HUES6 (cell line): Measurements from ENCODE around the gene CLK1.
"Not testable (repeated sequence)": the region's sequence is repeated elsewhere in the genome, so short reads cannot be mapped to it uniquely, and the experiment has no call there.

Source experiments
- H3K27ac ChIP-seq: 2 replicates; pipeline ENCODE4 v1.7.0; 2013; ENCODE audit warnings: low read depth, mild to moderate bottlenecking, low read length, inconsistent platforms
- H3K27me3 ChIP-seq: 2 replicates; pipeline ENCODE4 v1.6.1; 2013; ENCODE audit warnings: low read length; ENCODE audit not compliant: control insufficient read depth, insufficient read depth
- H3K36me3 ChIP-seq: 2 replicates; pipeline ENCODE4 v1.6.1; 2013; ENCODE audit warnings: low read length; ENCODE audit not compliant: control insufficient read depth, insufficient read depth
- H3K4me1 ChIP-seq: 2 replicates; pipeline ENCODE4 v1.6.1; 2013; ENCODE audit warnings: low read length; ENCODE audit not compliant: control insufficient read depth, insufficient read depth
- H3K4me3 ChIP-seq: 2 replicates; pipeline ENCODE4 v1.5.1; 2013; ENCODE audit warnings: low read depth, low read length
- H3K9ac ChIP-seq: one replicate; pipeline ENCODE4 v1.6.1; 2013; ENCODE audit warnings: mild to moderate bottlenecking, low read length
- H3K9me3 ChIP-seq: 2 replicates; pipeline ENCODE4 v1.6.1; 2013; ENCODE audit warnings: low read depth, low read length; ENCODE audit not compliant: control insufficient read depth, insufficient read depth

The CLK1 gene

GRCh38 chr2:200828104-200828503 is 36.4 kb downstream of the CLK1 start:
- no peaks in the 10 kb centered on the region for H3K4me1 ChIP-seq
- H3K36me3 ChIP-seq = peaks cover 15% of the 10 kb centered on the region
- no peak overlapping the region for H3K27ac ChIP-seq
- no peak overlapping the region for H3K4me3 ChIP-seq
- H3K27me3 ChIP-seq = no peaks in the 10 kb centered on the region
- H3K9me3 ChIP-seq = no peaks in the 10 kb centered on the region
- H3K9ac ChIP-seq = no peak overlapping the region

- no peaks in the 10 kb centered on the region for H3K4me1 ChIP-seq
- peaks cover 67% of the 10 kb centered on the region for H3K36me3 ChIP-seq
- H3K9me3 ChIP-seq = no peaks in the 10 kb centered on the region
- H3K9ac ChIP-seq = no peak overlapping the region
- H3K4me3 ChIP-seq = no peak overlapping the region
- no peak overlapping the region for H3K27ac ChIP-seq
- no peaks in the 10 kb centered on the region for H3K27me3 ChIP-seq
These were observed 42.7 kb downstream of the CLK1 start for GRCh38 chr2:200821686-200822245.

- Histone ChIP-seq H3K4me1 (no peaks in the 10 kb centered on the region), H3K27me3 (no peaks in the 10 kb centered on the region), H3K9me3 (no peaks in the 10 kb centered on the region), H3K9ac (no peak overlapping the region), H3K4me3 (no peak overlapping the region), H3K36me3 (peaks cover 77% of the 10 kb centered on the region), H3K27ac (no peak overlapping the region)
These were observed 43.8 kb downstream of the CLK1 start for GRCh38 chr2:200820573-200821234.

- H3K9me3 ChIP-seq, H3K27ac ChIP-seq, H3K4me1 ChIP-seq, H3K27me3 ChIP-seq, H3K4me3 ChIP-seq, H3K9ac ChIP-seq: not testable (repeated sequence)
- H3K36me3 ChIP-seq = peaks cover 84% of the 10 kb centered on the region
These were observed 45.7 kb downstream of the CLK1 start for GRCh38 chr2:200818732-200819131.

GRCh38 chr2:200814917-200815316 is 49.5 kb downstream of the CLK1 start:
- Histone ChIP-seq H3K4me3 (no peak overlapping the region), H3K27ac (no peak overlapping the region), H3K9ac (no peak overlapping the region), H3K4me1 (peaks cover 15% of the 10 kb centered on the region), H3K9me3 (no peaks in the 10 kb centered on the region), H3K36me3 (peaks cover 70% of the 10 kb centered on the region), H3K27me3 (no peaks in the 10 kb centered on the region)

GRCh38 chr2:200814276-200814815 is 50.1 kb downstream of the CLK1 start:
- no peak overlapping the region for H3K9ac ChIP-seq
- peaks cover 64% of the 10 kb centered on the region for H3K36me3 ChIP-seq
- H3K27ac ChIP-seq = no peak overlapping the region

GRCh38 chr2:200812122-200813022 is 52.1 kb downstream of the CLK1 start:
- Histone ChIP-seq H3K9me3 (no peaks in the 10 kb centered on the region), H3K27me3 (no peaks in the 10 kb centered on the region), H3K4me3 (peak overlapping the region; percentile 88), H3K9ac (peak overlapping the region; percentile 99), H3K4me1 (peaks cover 15% of the 10 kb centered on the region), H3K27ac (peak overlapping the region; percentile 100), H3K36me3 (peaks cover 44% of the 10 kb centered on the region)

More at GRCh38 chr2:200814276-200814815, 50.1 kb downstream of the CLK1 start:
- no peaks in the 10 kb centered on the region for H3K9me3 ChIP-seq
- H3K27me3 ChIP-seq = no peaks in the 10 kb centered on the region
- H3K4me3 ChIP-seq = no peak overlapping the region
- peaks cover 15% of the 10 kb centered on the region for H3K4me1 ChIP-seq

- Histone ChIP-seq H3K4me1 (peaks cover 15% of the 10 kb centered on the region), H3K4me3 (peak within 1 kb of the TSS; percentile 88), H3K9me3 (no peaks in the 10 kb centered on the region), H3K27ac (peak within 1 kb of the TSS; percentile 100), H3K36me3 (peaks cover 36% of the 10 kb centered on the region), H3K27me3 (no peaks in the 10 kb centered on the region), H3K9ac (peak within 1 kb of the TSS; percentile 99)
These were observed 52.9 kb downstream of the CLK1 start, which contains the start of gene BZW1 for GRCh38 chr2:200811333-200812121. BZW1 (plus strand) TSS chr2:200811910; CDS start chr2:200813218, 1,308 bp downstream.

GRCh38 chr2:200810998-200811332 is 53.5 kb downstream of the CLK1 start:
- peak overlapping the region; percentile 67 for H3K4me3 ChIP-seq
- peak overlapping the region; percentile 53 for H3K9ac ChIP-seq
- no peak overlapping the region; the same call in 1 of the 2 replicates for H3K27ac ChIP-seq
- peaks cover 30% of the 10 kb centered on the region for H3K36me3 ChIP-seq
- no peaks in the 10 kb centered on the region for H3K27me3 ChIP-seq
- no peaks in the 10 kb centered on the region for H3K9me3 ChIP-seq
- peaks cover 15% of the 10 kb centered on the region for H3K4me1 ChIP-seq

- Histone ChIP-seq H3K4me3 (peak overlapping the region; percentile 67), H3K36me3 (peaks cover 25% of the 10 kb centered on the region), H3K27ac (no peak overlapping the region; the same call in 1 of the 2 replicates), H3K9ac (peak overlapping the region; percentile 53), H3K9me3 (no peaks in the 10 kb centered on the region), H3K27me3 (no peaks in the 10 kb centered on the region), H3K4me1 (peaks cover 15% of the 10 kb centered on the region)
These were observed 54.0 kb downstream of the CLK1 start for GRCh38 chr2:200810252-200810997.
